H1 (cell line): Measurements from ENCODE around the gene TMEM204. TPM values are rescaled to one million over a fixed set of nuclear protein-coding genes. Genes with fewer than 3 reads are reported as not detected.

Source experiments
- EGR1 ChIP-seq: IDR thresholded peaks from 2 replicates; pipeline ENCODE4 v1.6.1; 2011; ENCODE audit warnings: low read depth, low read length, borderline replicate concordance
- JUND ChIP-seq: IDR thresholded peaks from 2 replicates; pipeline ENCODE4 v1.6.1; 2011; ENCODE audit warnings: mild to moderate bottlenecking, improper control_type of control experiment, low read length
- RAD21 ChIP-seq, 2 experiments: IDR thresholded peaks in 1 of 2; conservative IDR thresholded peaks in 1 of 2; 2 replicates each; pipeline ENCODE4 v1.6.1; 2011; ENCODE audit warnings: low read depth in 2 of 2, low read length in 2 of 2, improper control_type of control experiment in 1 of 2, inconsistent platforms in 1 of 2, mild to moderate bottlenecking in 1 of 2, moderate library complexity in 1 of 2
- RBBP5 ChIP-seq: IDR thresholded peaks from 2 replicates; pipeline ENCODE4 v1.7.1; 2012; ENCODE audit warnings: low read depth, mild to moderate bottlenecking, inconsistent platforms, low read length, moderate library complexity, borderline replicate concordance
- RXRA ChIP-seq: IDR thresholded peaks from 2 replicates; pipeline ENCODE4 v1.6.1; 2011; ENCODE audit warnings: low read depth, mild to moderate bottlenecking, low read length, moderate library complexity; ENCODE audit not compliant: insufficient read depth
- SIX5 ChIP-seq: IDR thresholded peaks from 2 replicates; pipeline ENCODE4 v1.6.1; 2011; ENCODE audit warnings: mild to moderate bottlenecking, low read depth, low read length
- SP1 ChIP-seq: IDR thresholded peaks from 2 replicates; pipeline ENCODE4 v1.6.1; 2011; ENCODE audit warnings: low read depth, low read length
- polyA plus RNA-seq, 7 experiments: library from polyadenylated mRNA; depleted of rRNA in 3 of 7; stranded (reverse) in 5 of 7; unstranded in 2 of 7; fragments of >200 nt in 5 of 7; fragments of 200-250 nt in 2 of 7; gene quantifications; 1 replicate in 5 of 7; 2 replicates in 1 of 7; 4 replicates in 1 of 7; pipeline versions ENCODE4 v1.2.1 to v1.2.3, GENCODE V29; 2011 to 2013; ENCODE audit warnings: missing spikeins in 2 of 7, mixed read lengths in 2 of 7
- total RNA-seq: library from RNA; stranded (reverse); fragmentation: NEBNext Ultra II Directional; extraction: Animal tissue kit (Norgen Biotek cat#: 25700); gene quantifications from 2 replicates; pipeline ENCODE4 v1.2.1, GENCODE V29; 2021

Gene TMEM204
- total and polyA plus RNA-seq, 2 of the 8 experiments (the other 6 are each of a cell fraction or from before 2014, with no cell fraction given): not detected

DNA sequence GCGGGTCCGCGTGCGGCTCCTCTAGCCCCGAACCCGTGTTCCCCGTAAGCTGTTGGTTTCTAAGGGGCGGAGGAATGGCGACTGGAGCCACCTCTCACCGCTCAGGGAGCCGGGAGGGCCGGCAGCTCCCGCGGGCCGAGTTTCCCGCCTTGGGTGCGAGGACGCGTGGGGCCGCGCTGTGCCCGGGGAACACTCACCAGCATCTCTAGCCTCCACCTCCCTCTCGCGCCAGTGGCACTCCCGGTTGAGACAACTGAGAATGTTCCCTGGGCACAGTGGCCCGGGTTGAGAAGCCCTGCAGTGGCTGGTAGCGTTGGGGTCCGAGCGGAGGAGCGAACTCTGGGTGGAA lies 39.7 kb upstream of the TMEM204 start (continued):
- TF ChIP-seq RBBP5: no peak
- no peak for TF ChIP-seq EGR1
- no peak for TF ChIP-seq JUND
- TF ChIP-seq SP1: no peak
- TF ChIP-seq SIX5: no peak
- no peak for TF ChIP-seq RXRA
- no peak for TF ChIP-seq RAD21 (IDR thresholded peaks at IDR 0.05 in 1 of 2, conservative IDR thresholded peaks at IDR 0.05 in 1 of 2; ENCODE audit: low read depth in 2 of 2, low read length in 2 of 2)
